Neural progenitor cell (in vitro differentiated cells): ENCODE measurements around the gene GPR3.

ENCODE experiments used
- CTCF ChIP-seq: fragments of 200-600 bp; sonication (generic); IDR thresholded peaks from 2 replicates; pipeline ENCODE4 v1.5.1; 2017; ENCODE audit warnings: antibody characterized with exemption, mild to moderate bottlenecking
- EZH2 ChIP-seq: fragments of 200-600 bp; sonication (generic); IDR thresholded peaks from 2 replicates; pipeline ENCODE4 v1.6.1; 2017; ENCODE audit warnings: antibody characterized with exemption, mild to moderate bottlenecking, moderate library complexity
- EZH2phosphoT487 ChIP-seq: fragments of 200-600 bp; sonication (generic); IDR thresholded peaks from 2 replicates; pipeline ENCODE4 v1.6.1; 2017; ENCODE audit warnings: antibody characterized with exemption

GRCh38 chr1:27355683-27356082 is 36.7 kb upstream of the GPR3 start:
- TF ChIP-seq EZH2 = no peak
- TF ChIP-seq CTCF = no peak
- TF ChIP-seq EZH2phosphoT487 = no peak
